DOHH2 (cell line): Measurements from ENCODE around the gene BCKDHA.
"Not testable (repeated sequence)": the region's sequence is repeated elsewhere in the genome, so short reads cannot be mapped to it uniquely, and the experiment has no call there.

Source experiments
- H3F3A ChIP-seq: fragments of 200-600 bp; sonication (generic), shearing (Covaris generic); 2 replicates; pipeline ENCODE4 v1.6.0; 2016; ENCODE audit warnings: antibody characterized with exemption, mild to moderate bottlenecking; ENCODE audit not compliant: control insufficient read depth, insufficient read depth
- H3K27ac ChIP-seq: fragments of 200-600 bp; sonication (generic); 2 replicates; pipeline ENCODE4 v1.5.1; 2014; ENCODE audit warnings: low read depth, mild to moderate bottlenecking, low read length, moderate library complexity
- H3K27me3 ChIP-seq: fragments of 200-600 bp; sonication (generic); 2 replicates; pipeline ENCODE4 v1.6.1; 2014; ENCODE audit warnings: mild to moderate bottlenecking, low read length, mixed read lengths; ENCODE audit not compliant: control insufficient read depth
- H3K36me3 ChIP-seq: fragments of 200-600 bp; sonication (generic); 2 replicates; pipeline ENCODE4 v1.6.1; 2014; ENCODE audit warnings: mild to moderate bottlenecking, low read length, moderate library complexity, mixed read lengths; ENCODE audit not compliant: control insufficient read depth
- H3K4me1 ChIP-seq: fragments of 200-600 bp; sonication (generic); 2 replicates; pipeline ENCODE4 v1.6.1; 2014; ENCODE audit warnings: mild to moderate bottlenecking, low read length, mixed read lengths; ENCODE audit not compliant: control insufficient read depth
- H3K4me2 ChIP-seq: fragments of 200-600 bp; sonication (generic); 2 replicates; pipeline ENCODE4 v1.6.0; 2014; ENCODE audit warnings: mild to moderate bottlenecking, low read length, moderate library complexity
- H3K4me3 ChIP-seq: fragments of 200-600 bp; sonication (generic); 2 replicates; pipeline ENCODE4 v1.5.1; 2014; ENCODE audit warnings: mild to moderate bottlenecking, low read length, mixed read lengths
- H3K79me2 ChIP-seq: fragments of 200-600 bp; sonication (generic); 2 replicates; pipeline ENCODE4 v1.6.1; 2014; ENCODE audit warnings: mild to moderate bottlenecking, low read length, mixed read lengths; ENCODE audit not compliant: control insufficient read depth
- H3K9me2 ChIP-seq: fragments of 200-600 bp; sonication (generic); replicated peaks from 2 replicates; pipeline ENCODE4 v1.6.1; 2014; ENCODE audit warnings: mild to moderate bottlenecking, low read length, mixed read lengths; ENCODE audit not compliant: control insufficient read depth
- H3K9me3 ChIP-seq: fragments of 200-600 bp; sonication (generic); 2 replicates; pipeline ENCODE4 v1.6.1; 2014; ENCODE audit warnings: antibody characterized with exemption, low read length, mixed read lengths; ENCODE audit not compliant: control insufficient read depth, insufficient read depth
- H4K20me1 ChIP-seq: fragments of 200-600 bp; sonication (generic); 2 replicates; pipeline ENCODE4 v1.6.0; 2014; ENCODE audit warnings: low read depth, mild to moderate bottlenecking, antibody characterized with exemption, low read length, moderate library complexity; ENCODE audit not compliant: control insufficient read depth, insufficient read depth
- EZH2phosphoT487 ChIP-seq: fragments of 200-600 bp; sonication (generic); IDR thresholded peaks from 2 replicates; pipeline ENCODE4 v1.6.1; 2017; ENCODE audit warnings: borderline replicate concordance, mild to moderate bottlenecking, antibody characterized with exemption, low read length, moderate library complexity, mixed read lengths
- TF ChIP-seq, protein P1 (sequence below): fragments of 200-600 bp; sonication (generic); IDR thresholded peaks from one replicate; pipeline ENCODE4 v1.5.1; 2014; ENCODE audit warnings: antibody characterized with exemption, mild to moderate bottlenecking, low read depth, low read length; ENCODE audit not compliant: poor library complexity, severe bottlenecking

Gene BCKDHA

DNA sequence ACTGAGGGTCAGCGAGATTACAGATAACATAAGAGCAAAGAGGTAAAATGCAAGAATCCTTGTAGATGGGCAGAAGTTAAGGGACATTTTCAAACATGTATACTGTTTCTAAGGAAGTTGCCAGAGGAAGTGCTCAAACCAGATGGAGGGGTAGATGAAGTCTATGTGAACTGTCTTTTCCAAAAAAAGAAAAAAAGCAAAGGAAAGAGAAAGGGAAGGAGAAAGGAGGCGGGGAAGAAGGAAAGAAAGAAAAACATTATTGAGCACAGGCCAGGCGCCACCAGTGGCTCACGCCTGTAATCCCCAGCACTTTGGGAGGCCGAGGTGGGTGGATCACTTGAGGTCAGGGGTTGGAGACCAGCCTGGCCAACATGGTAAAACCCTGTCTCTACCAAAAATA is 36.8 kb downstream of the BCKDHA start:
- TF ChIP-seq EZH2phosphoT487: no peak
- TF ChIP-seq, protein P1, sequence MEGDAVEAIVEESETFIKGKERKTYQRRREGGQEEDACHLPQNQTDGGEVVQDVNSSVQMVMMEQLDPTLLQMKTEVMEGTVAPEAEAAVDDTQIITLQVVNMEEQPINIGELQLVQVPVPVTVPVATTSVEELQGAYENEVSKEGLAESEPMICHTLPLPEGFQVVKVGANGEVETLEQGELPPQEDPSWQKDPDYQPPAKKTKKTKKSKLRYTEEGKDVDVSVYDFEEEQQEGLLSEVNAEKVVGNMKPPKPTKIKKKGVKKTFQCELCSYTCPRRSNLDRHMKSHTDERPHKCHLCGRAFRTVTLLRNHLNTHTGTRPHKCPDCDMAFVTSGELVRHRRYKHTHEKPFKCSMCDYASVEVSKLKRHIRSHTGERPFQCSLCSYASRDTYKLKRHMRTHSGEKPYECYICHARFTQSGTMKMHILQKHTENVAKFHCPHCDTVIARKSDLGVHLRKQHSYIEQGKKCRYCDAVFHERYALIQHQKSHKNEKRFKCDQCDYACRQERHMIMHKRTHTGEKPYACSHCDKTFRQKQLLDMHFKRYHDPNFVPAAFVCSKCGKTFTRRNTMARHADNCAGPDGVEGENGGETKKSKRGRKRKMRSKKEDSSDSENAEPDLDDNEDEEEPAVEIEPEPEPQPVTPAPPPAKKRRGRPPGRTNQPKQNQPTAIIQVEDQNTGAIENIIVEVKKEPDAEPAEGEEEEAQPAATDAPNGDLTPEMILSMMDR: no peak
- H3F3A ChIP-seq: no peaks in the 10 kb centered on the region
- H3K9me2 ChIP-seq: no peaks in the 10 kb centered on the region
- H3K4me3 ChIP-seq: no peak overlapping the region
- H4K20me1 ChIP-seq: no peaks in the 10 kb centered on the region
- H3K4me1 ChIP-seq: peaks cover 7% of the 10 kb centered on the region
- H3K79me2 ChIP-seq: peaks cover 24% of the 10 kb centered on the region
- H3K9me3 ChIP-seq: no peaks in the 10 kb centered on the region
- H3K4me2 ChIP-seq: no peak overlapping the region
- H3K27ac ChIP-seq: no peak overlapping the region
- H3K36me3 ChIP-seq: peaks cover 40% of the 10 kb centered on the region
- no peaks in the 10 kb centered on the region for H3K27me3 ChIP-seq

DNA sequence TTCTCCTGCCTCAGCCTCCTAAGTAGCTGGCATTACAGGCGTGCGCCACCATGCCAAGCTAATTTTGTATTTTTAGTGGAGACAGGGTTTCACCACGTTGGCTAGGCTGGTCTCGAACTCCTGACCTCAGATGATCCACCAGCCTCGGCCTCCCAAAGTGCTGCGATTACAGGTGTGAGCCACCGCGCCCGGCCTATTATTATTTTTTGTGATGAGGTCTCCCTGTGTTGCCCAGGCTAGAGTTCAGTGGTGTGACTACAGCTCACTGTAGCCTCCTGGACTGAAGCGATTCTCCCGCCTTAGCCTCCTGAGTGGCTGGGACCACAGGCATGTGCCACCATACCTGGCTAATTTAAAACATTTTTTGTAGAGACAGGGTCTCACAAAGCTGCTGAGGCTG is 37.8 kb downstream of the BCKDHA start:
- not testable (repeated sequence) for H3K27ac ChIP-seq

DNA sequence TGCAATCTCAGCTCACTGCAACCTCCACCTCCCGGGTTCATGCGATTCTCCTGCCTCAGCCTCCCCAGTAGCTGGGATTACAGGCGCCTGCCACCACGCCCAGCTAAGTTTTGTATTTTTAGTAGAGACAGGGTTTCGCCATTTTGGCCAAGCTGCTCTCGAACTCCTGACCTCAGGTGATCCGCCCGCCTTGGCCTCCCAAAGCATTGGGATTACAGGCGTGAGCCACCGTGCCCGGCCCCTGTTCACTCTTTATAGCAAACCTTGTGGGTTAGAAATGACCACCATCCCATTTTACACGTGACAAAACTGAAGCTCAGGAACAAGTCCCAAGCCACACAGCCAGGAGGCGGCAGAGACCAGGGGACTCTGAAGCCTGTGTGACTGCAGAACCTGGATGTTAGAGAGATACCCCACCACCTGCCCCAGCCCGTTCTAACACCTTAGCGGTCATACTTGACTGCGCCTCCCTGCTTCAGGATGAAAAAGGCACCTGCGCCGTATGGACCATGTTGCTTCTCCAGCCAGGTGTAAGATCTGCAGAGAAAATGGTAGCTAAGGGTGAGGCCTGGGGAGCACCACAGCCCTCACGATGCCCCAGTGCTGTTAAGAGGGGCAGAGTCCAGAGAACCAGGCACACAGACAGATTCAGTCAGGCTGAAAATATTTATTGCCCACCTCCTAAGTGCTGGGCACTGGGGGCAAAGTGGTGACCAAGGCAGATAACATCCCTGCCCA is 38.5 kb downstream of the BCKDHA start:
- Histone ChIP-seq H4K20me1 (no peaks in the 10 kb centered on the region), H3F3A (0 out of 2 replicates have a peak, but pooled peaks cover 2% of the 10 kb centered on the region), H3K4me1 (peaks cover 11% of the 10 kb centered on the region), H3K27me3 (no peaks in the 10 kb centered on the region), H3K9me2 (no peaks in the 10 kb centered on the region), H3K79me2 (peaks cover 24% of the 10 kb centered on the region), H3K9me3 (no peaks in the 10 kb centered on the region), H3K27ac (no peak overlapping the region), H3K4me2 (no peak overlapping the region), H3K4me3 (no peak overlapping the region), H3K36me3 (peaks cover 35% of the 10 kb centered on the region)
- TF ChIP-seq EZH2phosphoT487: no peak
- TF ChIP-seq, protein P1: no peak

More for the DNA sequence above, 37.8 kb downstream of the BCKDHA start:
- peaks cover 11% of the 10 kb centered on the region for H3K4me1 ChIP-seq
- H3K36me3 ChIP-seq: peaks cover 40% of the 10 kb centered on the region
- H3F3A ChIP-seq, H3K4me2 ChIP-seq, H3K9me3 ChIP-seq, H3K27me3 ChIP-seq, H4K20me1 ChIP-seq, H3K9me2 ChIP-seq, H3K4me3 ChIP-seq: not testable (repeated sequence)
- peaks cover 24% of the 10 kb centered on the region for H3K79me2 ChIP-seq

DNA sequence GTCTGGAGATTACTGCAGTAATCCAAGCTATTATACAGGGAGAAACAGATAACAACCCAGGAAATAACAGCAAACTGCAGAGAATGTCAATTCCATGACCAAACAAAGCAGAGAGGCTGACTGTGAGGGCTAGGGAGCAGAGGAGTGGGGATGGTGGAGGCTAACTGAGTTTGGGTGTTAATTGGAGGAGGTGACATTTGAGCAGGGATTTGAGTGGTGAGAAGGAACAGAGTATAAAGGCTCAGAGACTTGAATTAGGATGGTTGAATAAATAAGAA is 39.0 kb downstream of the BCKDHA start:
- Histone ChIP-seq H3K27ac (no peak overlapping the region), H3K27me3 (no peaks in the 10 kb centered on the region), H3K4me1 (peaks cover 11% of the 10 kb centered on the region), H3K9me2 (no peaks in the 10 kb centered on the region), H3K36me3 (peaks cover 30% of the 10 kb centered on the region), H3K9me3 (no peaks in the 10 kb centered on the region), H4K20me1 (no peaks in the 10 kb centered on the region), H3K4me3 (no peak overlapping the region), H3K4me2 (no peak overlapping the region), H3K79me2 (peaks cover 24% of the 10 kb centered on the region), H3F3A (0 out of 2 replicates have a peak, but pooled peaks cover 2% of the 10 kb centered on the region)
- TF ChIP-seq EZH2phosphoT487: no peak
- TF ChIP-seq, protein P1: no peak
